NOMO-1 treated with dmso at 0.1 percent for 144 hours (cell line): ENCODE results near the gene FADS2.

Source experiments
- DNase-seq: peaks from one replicate; lab custom pipeline; 2025; ENCODE audit not compliant: unreplicated experiment; lab: John Stamatoyannopoulos, UW

The FADS2 gene

GRCh38 chr11:61885166-61885778 is 57.2 kb downstream of the FADS2 start:
- DNase-seq, result no peak

GRCh38 chr11:61885784-61886580 is 57.9 kb downstream of the FADS2 start:
- DNase-seq, result no peak

GRCh38 chr11:61886643-61887042 is 58.5 kb downstream of the FADS2 start:
- no peak for DNase-seq

GRCh38 chr11:61887839-61888494 is 59.9 kb downstream of the FADS2 start:
- no peak for DNase-seq

GRCh38 chr11:61888590-61888989 is 60.5 kb downstream of the FADS2 start:
- DNase-seq, result no peak

GRCh38 chr11:61889831-61890230 is 61.7 kb downstream of the FADS2 start:
- no peak for DNase-seq

GRCh38 chr11:61890529-61891330 is 62.6 kb downstream of the FADS2 start:
- peak; percentile 20 for DNase-seq

- peak; percentile 67 for DNase-seq
Measured at GRCh38 chr11:61891331-61892084, 63.4 kb downstream of the FADS2 start, which contains the start of gene FADS3. Gene FADS3, minus strand, starts transcription at chr11:61891545. Its CDS starts 164 bp downstream, at chr11:61891381.

- DNase-seq, result no peak
Measured at GRCh38 chr11:61892085-61892370, 63.9 kb downstream of the FADS2 start.

- no peak for DNase-seq
Measured at GRCh38 chr11:61893981-61894380, 65.9 kb downstream of the FADS2 start.

GRCh38 chr11:61895046-61895717 is 67.1 kb downstream of the FADS2 start:
- DNase-seq, result no peak

GRCh38 chr11:61895718-61896059 is 67.6 kb downstream of the FADS2 start:
- no peak for DNase-seq

GRCh38 chr11:61896665-61897386 is 68.7 kb downstream of the FADS2 start:
- DNase-seq, result no peak

- DNase-seq, result peak; percentile 6
Measured at GRCh38 chr11:61897387-61898246, 69.5 kb downstream of the FADS2 start.

GRCh38 chr11:61898247-61898582 is 70.1 kb downstream of the FADS2 start:
- DNase-seq, result no peak

- peak; percentile 78 for DNase-seq
Measured at GRCh38 chr11:61899146-61899841, 71.2 kb downstream of the FADS2 start.

- DNase-seq, result no peak
Measured at GRCh38 chr11:61900251-61900650, 72.2 kb downstream of the FADS2 start.

GRCh38 chr11:61901397-61901796 is 73.3 kb downstream of the FADS2 start:
- DNase-seq, result no peak
